DND-41 (cell line): ENCODE results near the gene PARVA.

Experiments used
- CTCF ChIP-seq: IDR thresholded peaks from 2 replicates; pipeline ENCODE4 v1.5.1; 2012; ENCODE audit warnings: borderline replicate concordance, low read length, moderate library complexity, mild to moderate bottlenecking; ENCODE audit not compliant: poor library complexity, severe bottlenecking; ENCODE audit errors: extremely low read depth
- EZH2 ChIP-seq: IDR thresholded peaks from 3 replicates; pipeline ENCODE4 v1.6.1; 2012; ENCODE audit warnings: borderline replicate concordance, low read depth, mild to moderate bottlenecking, moderate library complexity, low read length, inconsistent platforms; ENCODE audit not compliant: severe bottlenecking

DNA sequence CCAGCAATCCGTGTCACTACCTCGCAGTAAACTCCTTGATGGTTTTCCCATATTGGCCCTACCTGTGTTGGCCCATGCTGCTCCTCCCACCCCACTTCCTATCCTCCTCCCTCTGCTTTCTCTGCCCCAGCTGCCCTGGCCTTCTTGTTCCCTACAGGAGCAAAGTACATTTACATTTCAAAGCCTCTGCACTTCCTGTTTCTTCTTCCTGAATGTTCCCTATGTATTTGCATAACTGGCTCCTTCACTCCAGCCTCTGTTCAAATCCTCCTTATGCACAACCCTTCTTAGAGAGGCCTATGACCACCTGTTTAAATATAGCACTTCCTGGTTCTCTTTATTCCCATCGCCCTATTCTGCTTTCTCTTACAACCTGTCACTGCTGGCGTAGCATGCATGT is 62.2 kb downstream of the PARVA start:
- no peak for TF ChIP-seq CTCF
- no peak for TF ChIP-seq EZH2
